CD14-positive monocyte (primary cell): Measurements from ENCODE around the gene CD151. TPM values are rescaled to one million over a fixed set of nuclear protein-coding genes. Genes with fewer than 3 reads are reported as not detected.

Experiments
- DNase-seq, 3 donors: peaks; one replicate each; pipeline ENCODE4 v3.0.0-alpha.2; 2011 to 2022
- H2AFZ ChIP-seq: 2 replicates; pipeline ENCODE4 v1.6.0; 2012; ENCODE audit warnings: mild to moderate bottlenecking, low read depth, low read length, inconsistent platforms; ENCODE audit not compliant: insufficient read depth, poor library complexity, severe bottlenecking
- H3K27ac ChIP-seq, 2 donors: 1 replicate in 1 of 2; 2 replicates in 1 of 2; pipeline ENCODE4 v1.5.1; 2012 to 2013; ENCODE audit warnings: low read length in 2 of 2, control low read depth in 1 of 2, inconsistent platforms in 1 of 2, low read depth in 1 of 2, mild to moderate bottlenecking in 1 of 2
- H3K27me3 ChIP-seq, 2 donors: one replicate each; pipeline versions ENCODE4 v1.6.0 to v1.6.1; 2011 to 2013; ENCODE audit warnings: low read length in 2 of 2; ENCODE audit not compliant: control insufficient read depth in 2 of 2, insufficient read depth in 2 of 2
- H3K36me3 ChIP-seq, 2 donors: replicated peaks in 1 of 2; 1 replicate in 1 of 2; 2 replicates in 1 of 2; pipeline versions ENCODE4 v1.5.1 to v1.6.1; 2012 to 2013; ENCODE audit warnings: low read length in 2 of 2, control low read depth in 1 of 2, inconsistent platforms in 1 of 2, mild to moderate bottlenecking in 1 of 2; ENCODE audit not compliant: insufficient read depth in 2 of 2, control insufficient read depth in 1 of 2
- H3K4me1 ChIP-seq, 2 donors: 1 replicate in 1 of 2; 2 replicates in 1 of 2; pipeline versions ENCODE4 v1.5.1 to v1.6.1; 2012 to 2013; ENCODE audit warnings: low read length in 2 of 2, control low read depth in 1 of 2, inconsistent platforms in 1 of 2, mild to moderate bottlenecking in 1 of 2, moderate library complexity in 1 of 2; ENCODE audit not compliant: insufficient read depth in 2 of 2, control insufficient read depth in 1 of 2
- H3K4me2 ChIP-seq: replicated peaks from 2 replicates; pipeline ENCODE3; 2012; ENCODE audit warnings: low read length, moderate library complexity, mild to moderate bottlenecking; ENCODE audit not compliant: poor library complexity, severe bottlenecking; ENCODE audit errors: extremely low read depth
- H3K4me3 ChIP-seq, 3 experiments: fragments of 200-600 bp in 1 of 3; sonication (generic) in 1 of 3; replicated peaks in 1 of 3; 1 replicate in 2 of 3; 2 replicates in 1 of 3; pipeline ENCODE4 v1.5.1; 2011 to 2013; ENCODE audit warnings: low read length in 3 of 3, mild to moderate bottlenecking in 3 of 3, control low read depth in 2 of 3, low read depth in 2 of 3, inconsistent platforms in 1 of 3, moderate library complexity in 1 of 3
- H3K79me2 ChIP-seq: 2 replicates; pipeline ENCODE4 v1.6.0; 2012; ENCODE audit warnings: mild to moderate bottlenecking, control low read depth, inconsistent platforms, low read length, moderate library complexity; ENCODE audit not compliant: insufficient read depth
- H3K9ac ChIP-seq: 2 replicates; pipeline ENCODE4 v1.6.0; 2017; ENCODE audit warnings: low read length, mild to moderate bottlenecking; ENCODE audit not compliant: insufficient read depth, poor library complexity, severe bottlenecking
- H3K9me3 ChIP-seq, 2 donors: replicated peaks in 1 of 2; 1 replicate in 1 of 2; 2 replicates in 1 of 2; pipeline versions ENCODE4 v1.5.1 to v1.6.1; 2012 to 2013; ENCODE audit warnings: low read length in 2 of 2, control low read depth in 1 of 2; ENCODE audit not compliant: control insufficient read depth in 1 of 2, insufficient read depth in 1 of 2
- H4K20me1 ChIP-seq: 2 replicates; pipeline ENCODE4 v1.6.0; 2012; ENCODE audit warnings: mild to moderate bottlenecking, low read length, control low read depth, moderate library complexity; ENCODE audit not compliant: insufficient read depth
- H3K27ac Mint-ChIP-seq, 7 donors: one replicate each; pipeline ENCODE4 v1.8.0; 2020; ENCODE audit warnings: mild to moderate bottlenecking in 7 of 7, mixed read lengths in 7 of 7, moderate library complexity in 6 of 7, inconsistent platforms in 2 of 7
- H3K27me3 Mint-ChIP-seq, 3 donors: one replicate each; pipeline ENCODE4 v1.8.0; 2021 to 2022; ENCODE audit warnings: low read depth in 3 of 3, mild to moderate bottlenecking in 3 of 3, mixed read lengths in 3 of 3, moderate library complexity in 3 of 3, inconsistent platforms in 1 of 3
- H3K36me3 Mint-ChIP-seq, 2 donors: one replicate each; pipeline ENCODE4 v1.8.0; 2020; ENCODE audit warnings: mixed read lengths in 2 of 2, inconsistent platforms in 1 of 2, mild to moderate bottlenecking in 1 of 2
- H3K4me1 Mint-ChIP-seq: one replicate; pipeline ENCODE4 v1.8.0; 2020; ENCODE audit warnings: mild to moderate bottlenecking, mixed read lengths
- H3K4me3 Mint-ChIP-seq, 2 donors: one replicate each; pipeline ENCODE4 v1.8.0; 2020; ENCODE audit warnings: mild to moderate bottlenecking in 2 of 2, mixed read lengths in 2 of 2, moderate library complexity in 1 of 2
- H3K9me3 Mint-ChIP-seq, 7 donors: one replicate each; pipeline ENCODE4 v1.8.0; 2020 to 2022; ENCODE audit warnings: mixed read lengths in 7 of 7, mild to moderate bottlenecking in 6 of 7, moderate library complexity in 6 of 7, inconsistent platforms in 2 of 7
- CTCF ChIP-seq: fragments of 200-600 bp; IDR thresholded peaks from one replicate; pipeline ENCODE4 v1.8.0; 2022; ENCODE audit warnings: antibody characterized with exemption, mild to moderate bottlenecking
- WGBS: methylation state at CpG from one replicate; pipeline ENCODE4 v1.1.5; 2013; ENCODE audit warnings: missing lambda C conversion rate; ENCODE audit not compliant: insufficient coverage; 5-methylcytosine and 5-hydroxymethylcytosine counted together
- intact Hi-C, 2 donors: fragments of 100-400 bp; cut with micrococcal nuclease; formaldehyde crosslinking; loops; one replicate each; pipeline versions ENCODE4 v1.15.0 to v1.15.1; 2023
- polyA plus RNA-seq, 3 donors: library from polyadenylated mRNA; depleted of rRNA in 1 of 3; unstranded in 2 of 3; stranded (reverse) in 1 of 3; fragments of 300-500 nt in 2 of 3; fragments of >200 nt in 1 of 3; fragmentation: Illumina TruSeq in 2 of 3; gene quantifications; 1 replicate in 2 of 3; 2 replicates in 1 of 3; pipeline ENCODE4 v1.2.3, GENCODE V29; 2012 to 2021

CD151 gene
- polyA plus RNA-seq, 3 donors, result 18.1 to 200 (median 57.4) TPM

DNA sequence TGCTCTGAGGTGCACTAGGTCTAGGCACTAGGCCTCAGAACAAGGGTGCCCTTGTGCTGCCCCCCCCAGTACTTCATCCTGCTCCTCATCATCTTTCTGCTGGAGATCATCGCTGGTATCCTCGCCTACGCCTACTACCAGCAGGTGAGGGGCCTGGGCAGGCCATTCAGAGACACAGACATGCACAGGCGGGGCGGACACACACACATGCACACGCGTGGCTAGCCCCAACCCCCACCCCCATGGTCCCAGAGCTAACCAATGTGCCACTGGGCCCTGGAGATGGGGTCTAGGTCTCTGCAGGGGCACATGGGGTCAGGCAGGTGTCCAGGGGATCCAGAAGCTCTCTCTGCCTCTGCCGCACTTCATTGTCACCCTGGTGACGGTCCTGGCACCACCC lies 3.9 kb downstream of the CD151 start:
- no peaks in the 10 kb centered on the region for H3K9me3 ChIP-seq
- peaks cover 0 to 7% (median 0%) of the 10 kb centered on the region in 7 donors for H3K9me3 Mint-ChIP-seq
- peaks cover 41 to 46% of the 10 kb centered on the region in 2 donors for H3K36me3 ChIP-seq
- no peak overlapping the region for H3K27ac Mint-ChIP-seq
- intact Hi-C loops, result no loop called here
- H3K9ac ChIP-seq, result no peak overlapping the region
- peaks cover 1 to 33% (median 7%) of the 10 kb centered on the region in 3 donors for H3K27me3 Mint-ChIP-seq
- peaks cover 91% of the 10 kb centered on the region for H4K20me1 ChIP-seq
- H3K27ac ChIP-seq, result no peak overlapping the region
- no peak overlapping the region for H3K4me2 ChIP-seq
- H2AFZ ChIP-seq, result no peak overlapping the region
- TF ChIP-seq CTCF, result no peak
- H3K4me3 Mint-ChIP-seq, result no peak overlapping the region
- peaks cover 44% of the 10 kb centered on the region for H3K79me2 ChIP-seq
- no peak overlapping the region for H3K4me3 ChIP-seq
- peaks cover 0 to 18% of the 10 kb centered on the region in 2 donors for H3K27me3 ChIP-seq
- WGBS, result 89% methylated on average over 9 of the region's 9 CpGs
- H3K4me1 ChIP-seq, result peaks cover 41 to 52% of the 10 kb centered on the region in 2 donors
- DNase-seq, result no peak
- H3K4me1 Mint-ChIP-seq, result peaks cover 45% of the 10 kb centered on the region
- peaks cover 44 to 48% of the 10 kb centered on the region in 2 donors for H3K36me3 Mint-ChIP-seq

- H3K36me3 ChIP-seq, result peaks cover 41 to 46% of the 10 kb centered on the region in 2 donors
- H3K4me1 ChIP-seq, result peaks cover 37 to 49% of the 10 kb centered on the region in 2 donors
- no peak overlapping the region for H3K27ac ChIP-seq
- no peak overlapping the region for H3K4me2 ChIP-seq
- Mint-ChIP-seq H3K4me1 (peaks cover 39% of the 10 kb centered on the region), H3K9me3 (peaks cover 0 to 3% (median 0%) of the 10 kb centered on the region in 7 donors), H3K4me3 (no peak overlapping the region), H3K27me3 (peaks cover 0 to 26% (median 5%) of the 10 kb centered on the region in 3 donors), H3K27ac (no peak overlapping the region), H3K36me3 (peaks cover 43 to 48% of the 10 kb centered on the region in 2 donors)
- TF ChIP-seq CTCF, result no peak
- intact Hi-C loops, result no loop called here
- H3K79me2 ChIP-seq, result peaks cover 50% of the 10 kb centered on the region
- H3K9ac ChIP-seq, result no peak overlapping the region
- H3K4me3 ChIP-seq, result no peak overlapping the region
- DNase-seq, result no peak
- H2AFZ ChIP-seq, result no peak overlapping the region
- peaks cover 91% of the 10 kb centered on the region for H4K20me1 ChIP-seq
- no peaks in the 10 kb centered on the region for H3K9me3 ChIP-seq
- 92% methylated on average over 16 of the region's 22 CpGs for WGBS
- H3K27me3 ChIP-seq, result peaks cover 0 to 11% of the 10 kb centered on the region in 2 donors
These were observed 4.6 kb downstream of the CD151 start for GRCh38 chr11:837189-837989.
